B cell (primary cell): ENCODE results near the gene MAGI2. TPM values are rescaled to one million over a fixed set of nuclear protein-coding genes. Genes with fewer than 3 reads are reported as not detected.

Experiments
- ATAC-seq: fragments of 200-7000 bp; cut with Tn5 transposase; one replicate; pipeline ENCODE4 v1.10.0; 2021; ENCODE audit warnings: low read depth, mild to moderate bottlenecking, moderate number of reproducible peaks, moderate library complexity
- CTCF ChIA-PET: fragments of 350-600 bp; sonication (Branson Sonifier 250); formaldehyde crosslinking; loops from one replicate; lab custom pipeline; 2021; ENCODE audit warnings: antibody characterized with exemption, inconsistent platforms; lab: Charles Lee
- POLR2A ChIA-PET: fragments of 350-600 bp; sonication (Branson Sonifier 250); formaldehyde crosslinking; loops from one replicate; lab custom pipeline; 2021; ENCODE audit warnings: antibody characterized with exemption; lab: Charles Lee
- DNase-seq: peaks from one replicate; pipeline ENCODE4 v3.0.0; 2013
- H2AFZ ChIP-seq: 2 replicates; pipeline ENCODE4 v1.6.1; 2012; ENCODE audit warnings: mild to moderate bottlenecking, low read depth, low read length; ENCODE audit not compliant: insufficient read depth, poor library complexity, severe bottlenecking
- H3K27ac ChIP-seq, 2 donors: 1 replicate in 1 of 2; 2 replicates in 1 of 2; pipeline ENCODE4 v1.5.1; 2012 to 2013; ENCODE audit warnings: low read length in 2 of 2, mild to moderate bottlenecking in 2 of 2, moderate library complexity in 1 of 2
- H3K27me3 ChIP-seq, 4 experiments: fragments of 200-600 bp in 1 of 4; sonication (generic) in 1 of 4; replicated peaks in 1 of 4; 1 replicate in 2 of 4; 2 replicates in 2 of 4; pipeline versions ENCODE4 v1.6.1 to v1.7.0; 2013 to 2016; ENCODE audit warnings: low read length in 3 of 4, mild to moderate bottlenecking in 2 of 4, mixed read lengths in 1 of 4, moderate library complexity in 1 of 4; ENCODE audit not compliant: insufficient read depth in 4 of 4, control insufficient read depth in 3 of 4; ENCODE audit errors: control extremely low read depth in 1 of 4
- H3K36me3 ChIP-seq, 2 experiments: replicated peaks in 1 of 2; 1 replicate in 1 of 2; 2 replicates in 1 of 2; pipeline versions ENCODE4 v1.6.1 to v1.7.1; 2013; ENCODE audit warnings: low read length in 1 of 2; ENCODE audit not compliant: insufficient read depth in 2 of 2, control insufficient read depth in 1 of 2; ENCODE audit errors: control extremely low read depth in 1 of 2, extremely low read depth in 1 of 2
- H3K4me1 ChIP-seq, 2 donors: fragments of 200-600 bp in 1 of 2; sonication (generic) in 1 of 2; 1 replicate in 1 of 2; 2 replicates in 1 of 2; pipeline versions ENCODE4 v1.5.1 to v1.6.1; 2013 to 2017; ENCODE audit warnings: low read length in 2 of 2; ENCODE audit not compliant: control insufficient read depth in 2 of 2, insufficient read depth in 2 of 2
- H3K4me2 ChIP-seq: replicated peaks from 2 replicates; pipeline ENCODE3; 2012; ENCODE audit warnings: mild to moderate bottlenecking, low read depth, low read length; ENCODE audit not compliant: poor library complexity, severe bottlenecking
- H3K4me3 ChIP-seq, 5 experiments: fragments of 200-600 bp in 1 of 5; sonication (generic) in 1 of 5; 1 replicate in 3 of 5; 2 replicates in 2 of 5; pipeline versions ENCODE4 v1.5.1 to v1.7.0; 2011 to 2016; ENCODE audit warnings: low read length in 4 of 5, mild to moderate bottlenecking in 4 of 5, low read depth in 2 of 5, control low read depth in 1 of 5, moderate library complexity in 1 of 5; ENCODE audit not compliant: insufficient read depth in 1 of 5; ENCODE audit errors: control extremely low read depth in 1 of 5, extremely low read depth in 1 of 5
- H3K79me2 ChIP-seq: fragments of 200-600 bp; sonication (generic); one replicate; pipeline ENCODE4 v1.6.0; 2016; ENCODE audit warnings: low read length; ENCODE audit not compliant: control insufficient read depth, insufficient read depth
- H3K9ac ChIP-seq: fragments of 200-600 bp; sonication (generic); 2 replicates; pipeline ENCODE4 v1.6.1; 2017; ENCODE audit warnings: mild to moderate bottlenecking, low read length, moderate library complexity
- H3K9me3 ChIP-seq, 3 donors: one replicate each; pipeline versions ENCODE4 v1.6.1 to v1.7.1; 2013; ENCODE audit warnings: low read length in 2 of 3; ENCODE audit not compliant: control insufficient read depth in 2 of 3, insufficient read depth in 1 of 3; ENCODE audit errors: control extremely low read depth in 1 of 3
- H4K20me1 ChIP-seq: 2 replicates; pipeline ENCODE4 v1.6.0; 2012; ENCODE audit warnings: mild to moderate bottlenecking, low read length; ENCODE audit not compliant: insufficient read depth, control insufficient read depth, poor library complexity, severe bottlenecking
- H3K27ac Mint-ChIP-seq: one replicate; pipeline ENCODE4 v1.8.0; 2021; ENCODE audit warnings: mixed read lengths
- H3K27me3 Mint-ChIP-seq: one replicate; pipeline ENCODE4 v1.8.0; 2021; ENCODE audit warnings: mixed read lengths
- H3K4me1 Mint-ChIP-seq: one replicate; pipeline ENCODE4 v1.8.0; 2021; ENCODE audit warnings: mixed read lengths
- H3K4me3 Mint-ChIP-seq: one replicate; pipeline ENCODE4 v1.8.0; 2021; ENCODE audit warnings: mixed read lengths
- H3K9me3 Mint-ChIP-seq: one replicate; pipeline ENCODE4 v1.8.0; 2022; ENCODE audit warnings: mixed read lengths; ENCODE audit not compliant: insufficient read depth
- CTCF ChIP-seq: fragments of 200-600 bp; IDR thresholded peaks from one replicate; pipeline ENCODE4 v1.8.0; 2022; ENCODE audit warnings: antibody characterized with exemption, mild to moderate bottlenecking
- EZH2 ChIP-seq: IDR thresholded peaks from 2 replicates; pipeline ENCODE4 v1.6.1; 2012; ENCODE audit warnings: borderline replicate concordance, low read depth, mild to moderate bottlenecking, moderate library complexity, low read length; ENCODE audit not compliant: insufficient read depth, poor library complexity, severe bottlenecking
- WGBS: methylation state at CpG from one replicate; pipeline ENCODE4 v1.1.5; 2013; ENCODE audit warnings: missing lambda C conversion rate; ENCODE audit not compliant: insufficient coverage; 5-methylcytosine and 5-hydroxymethylcytosine counted together
- intact Hi-C: fragments of 100-400 bp; cut with micrococcal nuclease; formaldehyde crosslinking; loops from one replicate; pipeline ENCODE4 v1.10.0; 2022
- polyA plus RNA-seq: library from polyadenylated mRNA; depleted of rRNA; stranded (reverse); fragments of >200 nt; gene quantifications from 2 replicates; pipeline ENCODE4 v1.2.3, GENCODE V29; 2012
- total RNA-seq, 2 donors: library from RNA; stranded (reverse); fragments of 120-200 nt in 1 of 2; gene quantifications; 1 replicate in 1 of 2; 2 replicates in 1 of 2; pipeline versions ENCODE4 v1.2.3 to v1.2.4, GENCODE V29; 2013 to 2022

Gene MAGI2
- total and polyA plus RNA-seq, 2 donors (not counting 1 experiment from before 2014, with no cell fraction given): 0.16 to 0.64 TPM

GRCh38 chr7:78953090-78953489 is 500.4 kb downstream of the MAGI2 start:
- Histone ChIP-seq H3K27ac (no peak overlapping the region), H3K4me3 (no peak overlapping the region), H3K9me3 (no peaks in the 10 kb centered on the region), H3K79me2 (no peaks in the 10 kb centered on the region), H2AFZ (no peak overlapping the region), H3K36me3 (no peaks in the 10 kb centered on the region), H4K20me1 (no peaks in the 10 kb centered on the region), H3K9ac (no peak overlapping the region), H3K4me1 (no peaks in the 10 kb centered on the region), H3K27me3 (no peaks in the 10 kb centered on the region), H3K4me2 (no peak overlapping the region)
- Mint-ChIP-seq H3K27me3 (no peaks in the 10 kb centered on the region), H3K27ac (no peak overlapping the region), H3K9me3 (peaks cover 3% of the 10 kb centered on the region), H3K4me3 (no peak overlapping the region), H3K4me1 (no peaks in the 10 kb centered on the region)
- WGBS: no CpG with 5 or more reads among the region's 1 CpG
- intact Hi-C loops: no loop called here
- TF ChIP-seq EZH2 (no peak), CTCF (no peak)
- no peak for DNase-seq
- POLR2A ChIA-PET: no interaction called here
- CTCF ChIA-PET: no interaction called here
- no peak for ATAC-seq

GRCh38 chr7:78939669-78940068 is 513.8 kb downstream of the MAGI2 start:
- Mint-ChIP-seq H3K9me3 (no peaks in the 10 kb centered on the region), H3K4me3 (no peak overlapping the region), H3K27ac (no peak overlapping the region), H3K27me3 (no peaks in the 10 kb centered on the region), H3K4me1 (no peaks in the 10 kb centered on the region)
- H3K27ac ChIP-seq: no peak overlapping the region
- DNase-seq: no peak
- intact Hi-C loops: no loop called here
- H3K4me2 ChIP-seq: no peak overlapping the region
- ATAC-seq: no peak
- H4K20me1 ChIP-seq: no peaks in the 10 kb centered on the region
- TF ChIP-seq CTCF (no peak), EZH2 (no peak)
- H3K27me3 ChIP-seq: no peaks in the 10 kb centered on the region
- H3K9ac ChIP-seq: no peak overlapping the region
- no peak overlapping the region for H3K4me3 ChIP-seq
- H3K9me3 ChIP-seq: peaks cover 0 to 3% (median 0%) of the 10 kb centered on the region in 3 donors
- ChIA-PET POLR2A (no interaction called here), CTCF (no interaction called here)
- no peaks in the 10 kb centered on the region for H3K79me2 ChIP-seq
- no peaks in the 10 kb centered on the region for H3K36me3 ChIP-seq
- H3K4me1 ChIP-seq: no peaks in the 10 kb centered on the region
- no peak overlapping the region for H2AFZ ChIP-seq
- 75% methylated on average over 2 of the region's 4 CpGs for WGBS
